Frontal cortex (tissue), 4 donors: ENCODE data around the gene KLHL3. TPM values are rescaled to one million over a fixed set of nuclear protein-coding genes. Genes with fewer than 3 reads are reported as not detected.

ENCODE experiments used
- DNase-seq, 2 donors: peaks; one replicate each; pipeline ENCODE4 v3.0.0; 2012; ENCODE audit warnings: low spot score in 2 of 2
- FAIRE-seq: peaks from 2 replicates; lab custom pipeline; 2012; peaks lifted over from hg19 to GRCh38; lab: Jason Lieb, UNC
- total RNA-seq: library from RNA; depleted of rRNA; stranded (reverse); fragments of >200 nt; gene quantifications from one replicate; pipeline ENCODE4 v1.2.3, GENCODE V29; 2014
- donor health status: control.
- donor health status: control.
- donor health status: control.

KLHL3 gene
- total RNA-seq, 1 donor from 2014 or later = 13.0 TPM

DNA sequence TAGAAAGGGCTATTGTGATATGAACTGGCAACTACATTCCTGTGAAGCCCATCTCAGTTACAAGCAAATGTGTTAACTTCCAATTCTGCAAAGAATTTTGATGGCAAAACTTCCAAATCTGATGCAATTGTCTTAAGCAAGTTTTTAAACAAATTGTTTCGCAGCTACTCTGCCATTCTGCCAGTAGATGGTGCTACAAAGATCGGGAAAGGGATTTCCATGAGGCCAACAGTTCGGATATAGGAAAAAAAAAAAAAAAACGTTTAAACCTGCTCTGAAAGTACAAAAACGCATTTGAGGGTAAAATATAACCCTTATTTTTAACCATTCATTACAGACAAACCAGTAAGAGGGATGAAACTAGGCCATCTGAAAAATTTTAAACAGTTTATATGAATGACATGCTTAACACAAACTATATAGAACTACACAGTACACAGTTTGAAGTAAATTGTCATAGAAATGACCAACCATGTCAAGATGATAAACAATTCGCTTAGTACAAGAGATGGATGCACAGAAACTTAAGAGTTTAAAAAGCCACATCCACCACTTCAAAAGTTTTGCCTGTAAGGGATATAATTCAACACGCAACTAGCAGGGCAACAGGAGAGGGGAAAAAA, 16.1 kb upstream of the KLHL3 start:
- DNase-seq = peak in 1 of 2 donors; percentile 29
- peak; percentile 26 for FAIRE-seq

DNA sequence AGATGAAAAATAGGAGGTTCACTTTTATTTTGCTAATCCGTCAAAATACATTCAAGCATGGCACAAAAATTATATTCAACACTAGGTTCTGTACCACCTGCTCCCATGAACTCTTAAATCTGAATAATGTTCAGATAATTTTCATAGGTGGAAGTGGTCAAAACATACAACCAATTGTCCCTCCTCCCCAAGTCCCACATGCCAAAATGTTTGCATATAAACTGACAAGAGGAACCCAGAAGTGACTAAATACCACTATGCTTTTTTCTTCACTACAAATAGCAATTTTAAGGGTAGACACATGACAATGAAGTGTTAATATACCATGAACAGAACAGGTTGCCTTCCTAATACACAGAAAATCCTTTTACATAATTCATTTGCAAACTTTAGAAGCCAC, 14.5 kb upstream of the KLHL3 start:
- FAIRE-seq = no peak
- no peak for DNase-seq

DNA sequence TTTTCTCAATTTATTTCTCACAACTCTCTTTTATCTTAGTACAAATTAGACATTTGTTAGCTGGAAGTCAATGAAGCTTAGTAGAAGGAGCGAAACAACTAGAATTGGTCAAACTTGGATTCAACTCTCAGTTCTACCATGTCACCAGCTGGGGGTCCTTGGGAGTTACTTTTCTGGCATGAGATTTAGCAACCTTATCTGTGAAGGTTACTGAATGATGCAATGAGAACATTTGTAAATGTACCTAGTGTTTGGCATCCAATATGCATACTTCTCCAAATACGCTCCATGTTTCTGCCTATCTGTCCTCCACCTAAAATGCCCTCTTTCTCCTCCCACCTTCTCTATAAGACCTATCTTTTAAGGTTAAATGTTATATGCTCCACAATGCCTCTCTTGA, 12.0 kb upstream of the KLHL3 start:
- DNase-seq (no peak), FAIRE-seq (no peak)

DNA sequence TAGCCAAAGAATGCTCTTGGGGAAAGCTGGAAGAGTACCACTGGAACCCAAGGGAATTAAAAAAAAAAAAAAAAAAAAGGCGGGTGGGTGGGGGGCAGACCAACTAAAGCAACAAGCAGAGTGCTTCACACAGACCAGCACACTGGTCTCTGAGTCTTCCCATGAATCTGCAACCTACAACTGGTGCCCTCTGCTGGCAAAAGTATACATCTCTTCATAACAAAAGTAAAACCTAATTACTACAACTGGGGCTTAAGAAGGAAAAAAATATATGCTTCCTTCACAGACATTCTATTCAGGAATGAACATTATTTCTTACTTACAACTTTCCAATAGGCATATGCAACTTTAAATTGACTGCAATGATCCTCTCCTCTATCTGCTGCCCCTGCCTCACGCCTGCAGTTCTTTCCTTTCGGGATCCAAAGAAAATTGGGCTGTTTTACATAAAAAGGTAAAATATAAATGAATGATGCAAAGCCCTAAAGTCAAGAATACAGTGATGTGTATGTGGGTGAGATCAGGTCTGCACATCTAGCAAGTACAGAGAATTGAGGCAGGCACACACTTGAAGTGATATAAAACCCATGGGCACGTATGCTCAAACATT, 7.2 kb upstream of the KLHL3 start:
- DNase-seq = peak in 1 of 2 donors; percentile 25
- FAIRE-seq = no peak

GRCh38 chr5:137741718-137742117, 5.8 kb upstream of the KLHL3 start:
- no peak for DNase-seq

GRCh38 chr5:137739737-137740136, 3.8 kb upstream of the KLHL3 start:
- no peak for DNase-seq
- FAIRE-seq = no peak

More at GRCh38 chr5:137741718-137742117, 5.8 kb upstream of the KLHL3 start:
- no peak for FAIRE-seq

DNA sequence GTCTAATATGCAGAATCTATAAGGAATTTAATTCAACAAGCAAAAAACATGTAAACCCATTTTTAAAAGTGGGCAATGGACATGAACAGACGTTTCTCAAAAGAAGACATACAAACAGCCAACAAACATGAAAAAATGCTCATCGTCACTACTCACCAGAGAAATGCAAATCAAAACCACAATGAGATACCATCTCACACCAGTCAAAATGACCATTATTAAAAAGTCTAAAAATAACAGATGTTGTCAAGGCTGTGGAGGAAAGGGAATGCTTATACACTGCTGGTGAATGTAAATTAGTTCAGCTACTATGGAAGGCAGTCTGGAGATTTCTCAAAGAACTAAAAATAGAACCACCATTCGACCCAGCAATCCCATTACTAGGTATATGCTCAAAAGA, 3.1 kb upstream of the KLHL3 start:
- FAIRE-seq (no peak), DNase-seq (no peak)

GRCh38 chr5:137737349-137738131, 1.7 kb upstream of the KLHL3 start:
- FAIRE-seq = no peak
- DNase-seq = no peak

DNA sequence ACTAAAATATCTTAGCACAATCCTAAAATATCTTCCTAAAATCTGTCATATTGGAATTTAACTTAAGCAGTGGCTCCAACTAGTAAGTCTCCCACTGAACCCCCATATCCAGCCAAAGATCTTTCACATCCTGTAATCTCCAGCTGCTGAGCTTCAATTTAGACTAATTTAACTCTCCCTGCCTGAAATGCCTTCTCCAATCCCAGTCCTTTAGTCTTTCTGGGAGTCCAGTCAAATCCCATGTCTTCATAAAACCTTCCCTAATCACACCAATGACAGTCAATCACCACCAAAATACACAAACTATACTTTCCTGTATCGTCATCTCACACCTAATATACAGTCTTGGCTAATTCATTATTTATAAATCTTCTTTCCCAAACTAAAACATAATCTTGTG, 607 bp upstream of the KLHL3 start:
- FAIRE-seq (no peak), DNase-seq (no peak)

- FAIRE-seq = no peak
- no peak for DNase-seq
Measured at GRCh38 chr5:137734962-137735554, 831 bp downstream of the KLHL3 start.

GRCh38 chr5:137734331-137734730, 1.6 kb downstream of the KLHL3 start:
- FAIRE-seq = no peak
- DNase-seq = no peak

DNA sequence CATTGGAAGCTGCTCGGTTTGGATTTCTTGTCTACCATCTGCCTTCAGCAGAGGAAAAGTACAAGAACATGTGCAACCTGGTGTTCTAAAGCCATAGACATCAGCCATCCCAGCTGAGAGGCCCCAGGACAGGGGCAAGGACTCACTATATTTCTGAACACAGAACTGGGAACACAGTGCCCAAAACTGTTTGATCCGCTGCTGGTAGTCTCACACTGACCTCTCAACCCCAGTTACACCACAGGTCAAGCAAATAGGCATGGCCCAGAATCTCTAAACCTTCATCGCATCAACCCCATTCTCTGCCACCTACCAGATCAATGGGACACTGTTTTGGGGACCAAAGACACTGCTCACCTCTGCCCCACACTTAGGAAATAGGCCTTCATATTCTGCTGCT, 2.0 kb downstream of the KLHL3 start:
- DNase-seq (no peak), FAIRE-seq (no peak)

GRCh38 chr5:137733006-137733405, 2.9 kb downstream of the KLHL3 start:
- DNase-seq = no peak
- FAIRE-seq = no peak

DNA sequence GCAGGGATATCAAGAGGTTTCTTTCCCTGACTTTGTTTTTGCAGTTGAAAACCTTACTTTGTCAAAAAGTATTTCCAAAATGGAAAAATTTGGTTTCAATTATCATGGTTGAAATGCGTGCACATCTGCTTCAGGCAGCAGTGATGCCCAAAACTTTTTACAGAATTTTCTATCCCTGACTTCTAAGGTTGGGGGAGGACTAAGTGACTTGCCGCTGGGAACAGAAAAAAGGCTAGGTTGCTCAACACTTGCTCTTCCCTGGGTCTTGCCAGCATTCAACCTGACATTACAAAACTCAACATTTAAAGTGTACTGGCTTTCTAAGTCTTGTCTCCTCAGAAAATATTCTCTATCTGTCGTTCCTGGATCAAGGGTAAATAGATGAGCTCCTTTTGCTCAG, 4.7 kb downstream of the KLHL3 start:
- DNase-seq (no peak), FAIRE-seq (no peak)

GRCh38 chr5:137730336-137730735, 5.6 kb downstream of the KLHL3 start:
- no peak for DNase-seq
- FAIRE-seq = no peak

DNA sequence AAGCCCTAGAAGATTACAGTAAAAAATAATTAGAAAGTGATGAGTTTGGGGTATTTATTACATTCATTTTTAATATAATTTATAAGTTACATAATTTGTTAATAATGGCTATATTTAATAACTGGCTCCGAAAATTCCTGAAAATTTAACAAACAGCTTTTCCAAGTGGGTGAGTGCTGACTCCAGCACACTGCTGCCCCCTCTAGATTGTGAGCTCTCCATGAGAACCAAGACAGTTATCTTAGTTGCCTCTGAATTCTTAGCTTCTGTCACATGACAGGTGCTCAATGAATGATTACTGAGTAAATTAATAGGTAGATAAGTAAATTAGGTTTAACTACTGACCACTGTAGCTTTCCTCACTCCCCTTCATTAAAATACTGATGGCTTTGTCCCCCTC, 7.8 kb downstream of the KLHL3 start:
- FAIRE-seq = no peak
- no peak for DNase-seq

DNA sequence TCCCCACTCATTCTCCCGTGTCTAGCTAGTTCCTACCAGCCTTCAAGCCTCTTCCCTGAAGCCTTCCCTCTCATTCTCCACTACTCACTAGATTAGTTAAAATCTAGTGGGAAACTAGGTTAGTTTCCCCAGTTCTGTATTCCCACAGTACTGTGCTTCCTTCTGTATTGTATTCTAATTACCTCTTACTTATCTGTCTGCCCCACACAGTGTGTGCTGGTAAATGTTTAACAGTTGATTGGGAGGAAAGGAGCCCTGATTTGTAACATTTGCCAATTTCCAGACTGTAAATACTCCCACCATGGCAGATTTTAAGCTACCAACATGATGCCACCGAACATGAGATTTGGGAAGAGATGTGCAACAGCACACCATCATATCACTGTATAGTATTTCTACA, 8.3 kb downstream of the KLHL3 start:
- DNase-seq (no peak), FAIRE-seq (no peak)

GRCh38 chr5:137724251-137724650, 11.6 kb downstream of the KLHL3 start:
- no peak for FAIRE-seq
- no peak for DNase-seq

DNA sequence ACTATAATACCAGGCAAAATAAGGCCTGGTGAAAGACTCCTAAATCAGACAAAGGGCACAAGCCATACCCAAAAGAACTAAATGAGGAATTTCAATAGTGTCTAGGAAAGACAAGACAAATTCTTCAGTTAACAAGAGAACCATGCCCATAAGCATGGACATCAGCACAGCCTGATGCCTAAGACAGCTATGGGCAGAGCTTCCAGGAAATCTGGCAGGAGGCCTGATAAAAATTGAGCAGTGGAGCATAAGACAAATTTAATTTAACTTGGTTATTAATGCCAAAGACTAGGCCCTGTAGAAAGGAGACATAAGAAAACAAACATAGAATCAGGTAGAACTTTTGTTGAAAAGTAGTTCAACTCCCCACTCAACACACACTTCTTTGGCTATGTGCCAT, 17.3 kb downstream of the KLHL3 start:
- FAIRE-seq (no peak), DNase-seq (no peak)

- FAIRE-seq = no peak
- no peak for DNase-seq
Measured at GRCh38 chr5:137716337-137716736, 19.6 kb downstream of the KLHL3 start.

DNA sequence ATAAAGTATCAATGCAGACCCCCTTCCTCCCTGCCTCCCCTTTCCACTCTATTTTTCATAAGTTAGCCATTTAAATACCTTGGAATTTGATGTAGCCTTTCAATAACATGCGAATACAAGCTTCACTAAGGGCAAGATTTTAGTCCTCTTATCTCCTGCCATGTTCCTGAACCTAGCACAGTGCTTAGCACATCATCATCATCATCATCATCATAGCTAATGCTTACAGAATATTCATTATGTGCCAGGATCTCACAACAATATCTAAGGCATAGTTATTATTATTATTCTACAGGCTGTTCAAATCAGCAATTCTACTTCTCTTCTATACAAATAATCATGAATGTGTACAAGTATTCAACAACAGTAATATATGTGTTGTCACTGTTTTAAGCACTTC, 20.4 kb downstream of the KLHL3 start:
- FAIRE-seq = no peak
- no peak for DNase-seq
